Mesenteric fat pad (tissue), 1 donor: ENCODE results near the gene FAM241A. TPM values are rescaled to one million over a fixed set of nuclear protein-coding genes. Genes with fewer than 3 reads are reported as not detected.
"Not testable (repeated sequence)": the region's sequence is repeated elsewhere in the genome, so short reads cannot be mapped to it uniquely, and the experiment has no call there.

Source experiments
- DNase-seq: peaks from one replicate; pipeline ENCODE4 v3.0.0-alpha.2; 2020; ENCODE audit warnings: low spot score
- total RNA-seq: library from RNA; stranded (reverse); fragmentation: NEBNext Ultra II Directional; extraction: Animal tissue kit (Norgen Biotek cat#: 25700); gene quantifications from one replicate; pipeline ENCODE4 v1.2.1, GENCODE V29; 2021
- donor health status: DM: yes; HTN: yes; CAD: no.

Gene FAM241A
- total RNA-seq, 1 donor from 2014 or later, result 23.2 TPM

DNA sequence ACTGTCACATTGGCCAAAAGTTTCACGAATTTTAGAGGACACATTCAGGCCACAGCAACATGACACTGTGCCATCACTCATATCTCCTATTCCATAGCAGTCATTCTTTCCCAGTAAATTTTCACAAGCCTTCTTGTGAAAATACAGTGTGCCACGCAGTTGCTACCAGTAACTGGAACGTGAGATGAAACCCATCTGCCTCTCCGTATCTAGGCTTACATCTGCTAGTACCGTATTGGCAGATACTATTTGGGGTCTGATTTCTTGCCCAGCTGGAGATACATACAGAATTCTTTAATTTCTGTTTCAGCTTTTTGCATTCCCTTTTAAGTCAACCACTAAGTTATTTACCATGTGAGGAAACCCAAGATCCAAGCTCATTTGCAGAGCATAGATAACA, 8.7 kb upstream of the FAM241A start:
- no peak for DNase-seq

DNA sequence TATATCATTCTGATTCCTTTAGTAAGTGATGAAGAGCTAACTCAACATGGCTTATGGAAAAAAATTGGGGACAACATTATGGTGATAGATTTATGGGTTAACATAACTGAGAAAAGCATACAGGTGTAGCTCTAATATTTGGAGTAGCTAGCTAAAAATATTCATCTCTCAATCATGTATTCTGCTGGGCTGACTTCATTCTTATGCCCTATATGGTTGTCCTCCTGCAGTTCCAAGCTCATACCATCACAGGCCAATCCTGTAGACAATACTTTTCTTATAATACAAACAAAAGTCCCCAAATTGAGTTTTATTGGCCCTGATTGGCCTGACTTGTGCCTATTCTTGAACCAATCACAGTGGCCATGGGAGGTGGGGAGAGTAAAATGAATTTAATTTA, 6.7 kb upstream of the FAM241A start:
- DNase-seq, result no peak

DNA sequence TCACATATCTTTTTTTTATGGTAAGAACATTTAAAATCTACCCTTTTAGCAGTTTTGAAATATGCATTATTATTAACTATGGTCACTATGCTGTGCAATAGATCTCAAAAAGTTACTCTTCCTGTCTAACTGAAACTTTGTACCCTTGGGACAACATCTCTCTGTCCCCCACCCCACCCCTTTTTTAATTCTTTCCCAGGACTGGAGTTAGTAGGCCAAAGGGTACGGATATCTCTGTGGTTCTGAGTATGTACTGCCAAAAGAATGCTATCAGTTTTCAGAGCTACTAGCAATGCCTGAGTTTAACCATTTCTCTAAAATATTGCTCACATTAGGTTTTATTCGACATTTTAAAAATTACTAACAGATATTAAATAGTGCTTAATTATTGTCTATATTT, 4.7 kb upstream of the FAM241A start:
- DNase-seq, result no peak

- no peak for DNase-seq
These were observed 3.7 kb upstream of the FAM241A start for GRCh38 chr4:112141366-112142138.

DNA sequence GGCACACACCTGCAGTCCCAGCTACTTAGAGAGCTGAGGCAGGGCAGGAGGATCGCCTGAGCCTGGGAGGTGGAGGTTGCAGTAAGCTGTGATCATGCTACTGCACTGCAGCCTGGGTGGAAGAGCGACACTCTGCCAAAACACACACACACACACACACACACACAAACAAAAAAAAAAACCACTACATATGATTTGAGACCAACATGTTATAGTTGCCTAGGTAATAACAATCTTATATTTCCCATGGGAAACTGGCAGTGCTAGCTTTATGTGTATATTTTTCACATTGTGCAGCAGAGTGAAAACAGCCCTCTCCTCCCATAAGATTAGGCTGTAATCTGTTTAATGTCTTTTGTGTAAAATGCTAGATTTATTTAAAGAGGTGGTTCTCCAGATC, 3.1 kb upstream of the FAM241A start:
- no peak for DNase-seq

DNA sequence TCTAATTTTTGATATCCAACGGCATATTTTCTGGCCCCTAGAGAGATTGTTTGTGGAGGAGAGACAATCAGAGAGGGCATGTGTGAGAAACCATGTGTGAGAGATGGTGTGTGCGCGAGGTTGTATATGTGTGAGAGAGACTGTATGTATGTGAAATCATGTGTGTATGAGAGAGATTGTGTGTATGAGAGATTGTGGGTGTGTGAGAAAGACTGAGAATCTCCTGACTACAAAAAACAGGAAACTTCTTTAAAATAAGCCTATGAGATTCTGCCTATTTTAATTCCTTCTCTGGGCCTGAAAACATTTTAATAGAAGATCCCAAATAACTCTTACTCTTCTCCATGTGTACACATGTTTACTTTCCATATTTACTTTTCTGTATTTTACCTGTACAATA, 1.5 kb upstream of the FAM241A start:
- DNase-seq, result no peak

- DNase-seq, result no peak
These were observed 518 bp upstream of the FAM241A start for GRCh38 chr4:112144546-112145325.

- DNase-seq, result no peak
These were observed 692 bp downstream of the FAM241A start for GRCh38 chr4:112145790-112146501.

- no peak for DNase-seq
These were observed 1.2 kb downstream of the FAM241A start for GRCh38 chr4:112146502-112146813.

- DNase-seq, result no peak
These were observed 2.4 kb downstream of the FAM241A start for GRCh38 chr4:112147697-112148096.

GRCh38 chr4:112150920-112151319, 5.7 kb downstream of the FAM241A start:
- DNase-seq, result no peak

DNA sequence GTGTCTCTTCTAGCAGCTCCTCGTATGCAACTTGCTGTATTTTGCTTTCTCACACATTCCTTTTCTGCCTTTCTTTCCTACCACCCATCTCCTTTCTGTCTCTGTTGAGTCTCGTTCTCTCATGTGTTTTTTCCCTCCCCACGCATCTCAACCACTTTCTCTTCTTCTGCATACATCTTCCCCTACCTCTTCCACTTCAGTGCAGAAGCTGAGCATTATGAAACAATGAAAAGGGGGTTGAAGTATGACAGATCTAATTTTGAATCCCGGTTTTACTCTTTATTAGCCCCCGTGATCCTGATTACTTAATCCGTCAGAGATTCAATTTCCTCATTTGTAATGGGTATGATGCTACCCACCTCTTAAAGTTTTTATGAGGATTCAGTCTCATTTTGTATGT, 7.3 kb downstream of the FAM241A start:
- no peak for DNase-seq

- no peak for DNase-seq
These were observed 8.0 kb downstream of the FAM241A start for GRCh38 chr4:112153211-112153791.

GRCh38 chr4:112156112-112156511, 10.9 kb downstream of the FAM241A start:
- DNase-seq, result no peak

DNA sequence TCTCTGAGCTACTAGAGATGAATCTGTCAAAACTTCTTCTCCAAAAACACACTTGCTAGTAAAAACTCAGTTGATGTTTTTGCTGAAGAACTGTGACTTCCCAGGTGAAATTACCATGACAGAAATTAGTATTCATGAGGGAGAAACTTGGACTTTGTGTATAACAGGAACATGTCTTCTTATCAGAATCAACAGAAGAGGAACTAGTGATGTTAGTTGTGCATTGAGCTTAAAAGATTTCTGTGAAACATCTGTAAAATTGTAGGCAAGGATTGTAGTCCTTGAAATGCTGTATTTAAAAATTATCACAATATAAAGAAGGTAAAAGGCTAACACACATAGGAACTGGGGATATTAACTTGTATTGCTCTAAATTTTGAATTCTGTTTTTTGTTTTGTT, 11.3 kb downstream of the FAM241A start:
- no peak for DNase-seq

DNA sequence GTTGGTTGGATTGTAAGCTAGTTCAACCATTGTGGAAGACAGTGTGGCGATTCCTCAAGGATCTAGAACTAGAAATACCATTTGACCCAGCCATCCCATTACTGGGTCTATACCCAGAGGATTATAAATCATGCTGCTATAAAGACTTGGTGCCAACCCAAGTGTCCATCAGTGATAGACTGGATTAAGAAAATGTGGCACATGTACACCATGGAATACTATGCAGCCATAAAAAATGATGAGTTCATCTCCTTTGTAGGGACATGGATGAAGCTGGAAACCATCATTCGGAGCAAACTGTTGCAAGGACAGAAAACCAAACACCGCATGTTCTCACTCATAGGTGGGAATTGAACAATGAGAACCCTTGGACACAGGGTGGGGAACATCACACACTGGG, 18.5 kb downstream of the FAM241A start:
- not testable (repeated sequence) for DNase-seq

- no peak for DNase-seq
These were observed 22.5 kb downstream of the FAM241A start for GRCh38 chr4:112167794-112168193.

DNA sequence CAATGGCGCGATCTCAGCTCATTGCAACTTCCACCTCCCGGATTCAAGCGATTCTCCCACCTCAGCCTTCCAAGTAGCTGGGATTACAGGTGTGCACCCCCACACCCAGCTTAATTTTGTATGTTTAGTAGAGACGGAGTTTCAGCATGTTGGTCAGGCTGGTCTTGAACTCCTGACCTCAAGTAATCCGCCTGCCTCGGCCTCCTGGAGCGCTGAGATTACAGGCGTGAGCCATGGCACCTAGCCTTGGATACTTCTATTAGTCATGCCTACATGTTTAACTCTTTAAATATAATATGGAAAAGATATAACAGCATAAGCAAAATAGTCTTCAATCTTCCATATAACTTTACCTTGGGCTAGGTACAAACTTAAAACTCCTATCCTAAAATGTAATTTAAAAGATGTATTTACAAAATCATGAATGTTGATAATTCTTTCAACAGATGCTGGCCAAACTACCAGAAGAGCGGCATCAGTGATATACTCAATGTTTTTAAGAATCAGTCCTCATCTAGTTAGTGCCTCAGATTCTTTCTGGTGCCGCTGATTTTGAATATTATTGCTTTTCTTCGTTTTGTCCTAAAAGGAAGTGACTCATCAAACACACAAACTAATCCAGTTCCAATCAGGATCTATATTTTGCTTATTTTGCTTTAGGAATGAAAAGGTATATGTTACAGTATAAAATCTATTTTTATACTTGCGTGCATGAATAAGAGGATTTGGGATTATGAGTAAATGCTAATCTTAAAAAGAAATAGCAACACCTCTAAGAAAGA, 23.7 kb downstream of the FAM241A start:
- no peak for DNase-seq

DNA sequence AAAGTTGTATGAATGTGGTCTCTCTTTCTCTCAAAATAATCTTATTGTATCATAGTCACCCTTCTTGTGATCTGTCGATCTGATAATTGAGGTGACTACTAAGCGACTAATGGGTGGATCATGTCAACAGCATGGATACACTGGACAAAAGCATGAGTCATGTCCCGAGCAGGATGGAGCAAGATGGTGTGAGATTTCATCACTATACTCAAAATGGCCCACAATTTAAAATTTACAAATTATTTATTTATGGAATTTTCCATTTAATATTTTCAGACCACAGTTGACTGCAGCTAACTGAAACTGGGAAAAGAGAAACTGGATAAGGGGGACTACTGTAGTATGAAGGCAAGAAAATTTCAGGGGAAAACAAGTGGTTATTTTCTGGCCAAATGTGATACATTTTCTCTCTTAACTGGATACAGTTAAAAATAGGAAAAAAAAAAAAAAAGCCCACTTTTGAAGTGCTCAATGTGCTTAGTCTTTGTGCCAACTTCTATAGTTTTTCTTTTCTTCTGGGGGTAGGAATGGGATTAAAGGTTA, 25.3 kb downstream of the FAM241A start:
- no peak for DNase-seq

GRCh38 chr4:112171051-112171763, 26.0 kb downstream of the FAM241A start:
- not testable (repeated sequence) for DNase-seq
